Measurements from ENCODE around the gene CACNB2. TPM values are rescaled to one million over a fixed set of nuclear protein-coding genes. Genes with fewer than 3 reads are reported as not detected.

Gene CACNB2
- total and polyA plus RNA-seq, 10 of the 15 experiments (the other 5 are each of a cell fraction or from before 2014, with no cell fraction given), result 0.62 to 8.1 (median 1.2) TPM

DNA sequence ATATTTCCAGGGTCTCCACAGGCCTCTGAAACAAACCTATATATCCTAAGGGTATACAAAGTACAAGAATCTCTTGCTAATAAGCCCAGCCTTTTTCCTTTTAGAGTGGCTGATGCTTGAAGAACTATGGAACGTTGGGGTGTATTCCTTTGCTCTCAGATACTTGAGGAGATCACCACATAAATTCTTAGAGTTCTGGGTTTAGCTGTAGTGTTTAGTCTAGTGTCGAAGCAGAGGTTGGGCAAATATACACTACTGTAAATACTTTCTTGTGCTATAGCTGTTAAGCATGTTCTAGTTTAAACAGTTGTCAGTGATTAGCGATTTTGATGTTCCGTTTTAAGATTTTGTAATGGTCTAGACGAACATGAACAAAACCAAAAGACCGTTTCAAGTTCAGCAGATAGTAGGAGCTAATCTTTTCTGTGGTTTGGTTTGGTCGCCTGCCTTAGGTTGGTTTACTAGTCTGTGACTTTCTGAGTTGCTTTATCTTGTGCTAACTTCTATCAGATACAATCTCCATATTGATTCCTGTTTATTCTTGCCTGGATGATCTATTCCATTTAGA lies 281.6 kb downstream of the CACNB2 start (continued):
- peak in 1 of 2 experiments; percentile 15; a peak in 1 of 4 replicates for TF ChIP-seq BHLHE40 (IDR thresholded peaks at IDR 0.05; ENCODE audit: borderline replicate concordance in 1 of 2, low read depth in 2 of 2, low read length in 1 of 2)

DNA sequence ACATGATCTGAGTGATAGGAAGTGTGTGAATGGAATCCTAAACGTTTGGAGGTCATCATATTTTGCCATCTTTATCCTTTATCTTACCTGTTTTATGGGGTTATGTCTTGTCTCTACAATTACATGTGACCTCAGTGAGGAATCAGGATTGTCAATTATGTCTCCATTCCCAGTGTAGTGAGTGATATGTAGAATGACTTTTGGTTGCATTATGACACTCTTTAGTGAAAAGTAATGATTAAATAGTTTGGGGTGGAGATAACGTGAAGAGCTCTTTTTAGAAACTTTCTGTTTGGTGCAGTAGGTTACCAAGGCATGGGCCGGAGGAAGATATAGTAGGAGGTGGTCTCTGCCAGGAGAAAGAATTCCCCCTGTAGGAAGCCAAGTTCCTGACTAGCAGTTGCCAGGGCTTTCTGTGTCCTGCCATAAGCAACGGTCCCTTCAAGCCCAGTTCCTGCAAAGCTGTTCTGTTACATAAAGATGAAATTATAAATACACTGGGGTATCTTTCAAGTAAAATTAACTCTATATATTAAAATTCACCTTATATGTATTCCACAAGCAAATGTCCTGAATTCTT lies 282.9 kb downstream of the CACNB2 start:
- FAIRE-seq, result no peak
- no peak overlapping the region for H3K9ac ChIP-seq (ENCODE audit: control insufficient read depth, insufficient read depth, low read length)
- no TSS peak for BruUV-seq (replicated peaks)
- no peak overlapping the region for H3K27ac ChIP-seq (ENCODE audit: control insufficient read depth, insufficient read depth)
- in situ Hi-C loops (cut with MboI) (no loop called here), intact Hi-C loops (cut with micrococcal nuclease; ENCODE audit: unreplicated experiment) (loop anchor here (1.0 to 5.0 kb wide), 2 partner anchors 24 to 49 kb away; no protein-coding TSS in a partner anchor)
- 37% methylated on average over 4 of the region's 4 CpGs for WGBS (ENCODE audit: insufficient coverage, insufficient replicate concordance, low lambda C conversion rate, missing lambda C conversion rate)
- H3K9me3 ChIP-seq (replicated peaks; ENCODE audit: control insufficient read depth, insufficient read depth, low read length), result no peaks in the 10 kb centered on the region
- H3K4me1 ChIP-seq (ENCODE audit: control insufficient read depth, insufficient read depth, low read length), result no peaks in the 10 kb centered on the region
- ATAC-seq, result peak; percentile 48
- H2AFZ ChIP-seq (ENCODE audit: control insufficient read depth, low read depth, low read length), result no peak overlapping the region
- H3K36me3 ChIP-seq (ENCODE audit: control insufficient read depth in 2 of 2, insufficient read depth in 2 of 2, low read length in 1 of 2), result no peaks in the 10 kb centered on the region
- ChIA-PET RAD21 (ENCODE audit: unreplicated experiment) (interaction anchor here (1.1 to 7.0 kb wide), 11 partner anchors 9 to 49 kb away, joined by 3 to 103 read pairs (median 11); no protein-coding TSS in a partner anchor), SMC1A (ENCODE audit: uncharacterized antibody, unreplicated experiment) (interaction anchor here (0.9 to 12.8 kb wide), 12 partner anchors 11 to 79 kb away, joined by 3 to 163 read pairs (median 16); no protein-coding TSS in a partner anchor), CTCF (interaction anchor here (1.0 to 3.7 kb wide), 7 partner anchors 8 to 55 kb away, joined by 3 to 22 read pairs (median 9); no protein-coding TSS in a partner anchor), POLR2A (interaction anchor here (1.0 to 6.5 kb wide), 9 partner anchors 10 to 55 kb away, joined by 3 to 63 read pairs (median 5); no protein-coding TSS in a partner anchor)
- H3K79me2 ChIP-seq (ENCODE audit: control insufficient read depth, insufficient read depth, low read length), result no peaks in the 10 kb centered on the region
- no peaks in the 10 kb centered on the region for H4K20me1 ChIP-seq (ENCODE audit: control insufficient read depth, insufficient read depth)
- H3K4me2 ChIP-seq (ENCODE audit: control insufficient read depth, insufficient read depth), result no peak overlapping the region
- TF ChIP-seq KAT2A (conservative IDR thresholded peaks at IDR 0.05; ENCODE audit: control insufficient read depth, low read depth, low read length) (no peak), ZNF24 (IDR thresholded peaks at IDR 0.05) (0 out of 2 replicates have a peak, but pooled peaks have one; percentile 19), IKZF2 (IDR thresholded peaks at IDR 0.05) (peak; percentile 32 to 67; a peak in 3 of 4 replicates), MTA2 (IDR thresholded peaks at IDR 0.05; ENCODE audit: low read depth) (peak; percentile 62), DPF2 (IDR thresholded peaks at IDR 0.05) (0 out of 2 replicates have a peak, but pooled peaks have one; percentile 31), RAD51 (IDR thresholded peaks at IDR 0.05) (no peak)
- TF ChIP-seq, protein P1, sequence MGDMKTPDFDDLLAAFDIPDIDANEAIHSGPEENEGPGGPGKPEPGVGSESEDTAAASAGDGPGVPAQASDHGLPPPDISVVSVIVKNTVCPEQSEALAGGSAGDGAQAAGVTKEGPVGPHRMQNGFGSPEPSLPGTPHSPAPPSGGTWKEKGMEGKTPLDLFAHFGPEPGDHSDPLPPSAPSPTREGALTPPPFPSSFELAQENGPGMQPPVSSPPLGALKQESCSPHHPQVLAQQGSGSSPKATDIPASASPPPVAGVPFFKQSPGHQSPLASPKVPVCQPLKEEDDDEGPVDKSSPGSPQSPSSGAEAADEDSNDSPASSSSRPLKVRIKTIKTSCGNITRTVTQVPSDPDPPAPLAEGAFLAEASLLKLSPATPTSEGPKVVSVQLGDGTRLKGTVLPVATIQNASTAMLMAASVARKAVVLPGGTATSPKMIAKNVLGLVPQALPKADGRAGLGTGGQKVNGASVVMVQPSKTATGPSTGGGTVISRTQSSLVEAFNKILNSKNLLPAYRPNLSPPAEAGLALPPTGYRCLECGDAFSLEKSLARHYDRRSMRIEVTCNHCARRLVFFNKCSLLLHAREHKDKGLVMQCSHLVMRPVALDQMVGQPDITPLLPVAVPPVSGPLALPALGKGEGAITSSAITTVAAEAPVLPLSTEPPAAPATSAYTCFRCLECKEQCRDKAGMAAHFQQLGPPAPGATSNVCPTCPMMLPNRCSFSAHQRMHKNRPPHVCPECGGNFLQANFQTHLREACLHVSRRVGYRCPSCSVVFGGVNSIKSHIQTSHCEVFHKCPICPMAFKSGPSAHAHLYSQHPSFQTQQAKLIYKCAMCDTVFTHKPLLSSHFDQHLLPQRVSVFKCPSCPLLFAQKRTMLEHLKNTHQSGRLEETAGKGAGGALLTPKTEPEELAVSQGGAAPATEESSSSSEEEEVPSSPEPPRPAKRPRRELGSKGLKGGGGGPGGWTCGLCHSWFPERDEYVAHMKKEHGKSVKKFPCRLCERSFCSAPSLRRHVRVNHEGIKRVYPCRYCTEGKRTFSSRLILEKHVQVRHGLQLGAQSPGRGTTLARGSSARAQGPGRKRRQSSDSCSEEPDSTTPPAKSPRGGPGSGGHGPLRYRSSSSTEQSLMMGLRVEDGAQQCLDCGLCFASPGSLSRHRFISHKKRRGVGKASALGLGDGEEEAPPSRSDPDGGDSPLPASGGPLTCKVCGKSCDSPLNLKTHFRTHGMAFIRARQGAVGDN (IDR thresholded peaks at IDR 0.05), result 0 out of 2 replicates have a peak, but pooled peaks have one; percentile 19
- no peak overlapping the region for H3K4me3 ChIP-seq
- no peaks in the 10 kb centered on the region for H3K27me3 ChIP-seq (replicated peaks in 1 of 2; ENCODE audit: control insufficient read depth in 2 of 2, insufficient read depth in 2 of 2, low read length in 1 of 2)
- no peak for DNase-seq (ENCODE audit: low read depth, low spot score)

Measured in GM12878 (cell line).